Neural crest cell (in vitro differentiated cells): ENCODE data around the gene LAMA3. TPM values are rescaled to one million over a fixed set of nuclear protein-coding genes. Genes with fewer than 3 reads are reported as not detected.

Source experiments
- DNase-seq: peaks from one replicate; pipeline ENCODE4 v3.0.0; 2021; ENCODE audit warnings: low read depth, mixed read lengths, low spot score
- H3K27ac Mint-ChIP-seq: one replicate; pipeline ENCODE4 v1.8.0; 2021; ENCODE audit warnings: mild to moderate bottlenecking, mixed read lengths; ENCODE audit not compliant: unreplicated experiment
- H3K27me3 Mint-ChIP-seq: 2 replicates; pipeline ENCODE4 v1.8.0; 2021; ENCODE audit warnings: low read depth, mild to moderate bottlenecking, mixed read lengths
- H3K36me3 Mint-ChIP-seq: 2 replicates; pipeline ENCODE4 v1.8.0; 2021; ENCODE audit warnings: low read depth, mild to moderate bottlenecking, mixed read lengths
- H3K4me1 Mint-ChIP-seq: 2 replicates; pipeline ENCODE4 v1.8.0; 2021; ENCODE audit warnings: mixed read lengths
- H3K4me3 Mint-ChIP-seq: one replicate; pipeline ENCODE4 v1.8.0; 2021; ENCODE audit warnings: mild to moderate bottlenecking, mixed read lengths
- H3K9me3 Mint-ChIP-seq: 2 replicates; pipeline ENCODE4 v1.8.0; 2021; ENCODE audit warnings: mixed read lengths
- total RNA-seq: library from RNA; stranded (reverse); gene quantifications from 2 replicates; pipeline ENCODE4 v1.2.1, GENCODE V29; 2021
- TF ChIP-seq, protein P1 (sequence below): fragments of 200-600 bp; sonication (generic); conservative IDR thresholded peaks from 2 replicates; pipeline ENCODE4 v1.5.0; 2021; ENCODE audit warnings: antibody characterized with exemption, mild to moderate bottlenecking

The LAMA3 gene
- total RNA-seq, 1 donor from 2014 or later = 0.35 TPM

DNA sequence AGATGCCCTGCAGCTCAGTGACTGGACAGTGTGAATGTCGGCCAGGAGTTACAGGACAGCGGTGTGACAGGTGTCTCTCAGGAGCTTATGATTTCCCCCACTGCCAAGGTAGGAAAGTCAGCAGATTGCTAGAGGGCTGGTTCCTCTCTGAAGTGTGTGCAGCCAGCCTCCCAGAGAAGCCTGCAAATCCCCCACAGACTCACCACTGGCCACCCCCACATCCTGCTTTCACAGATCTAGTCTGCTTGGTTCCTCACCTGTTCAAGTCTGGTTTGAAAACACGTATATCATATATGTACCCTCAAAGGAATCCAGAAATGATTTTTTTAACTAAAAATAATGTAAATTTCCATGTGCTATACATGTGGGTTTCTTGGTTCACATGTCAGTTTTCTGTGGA is 121.1 kb downstream of the LAMA3 start:
- H3K4me3 Mint-ChIP-seq = no peak overlapping the region
- H3K36me3 Mint-ChIP-seq = no peaks in the 10 kb centered on the region
- H3K9me3 Mint-ChIP-seq = no peaks in the 10 kb centered on the region
- no peaks in the 10 kb centered on the region for H3K4me1 Mint-ChIP-seq
- H3K27ac Mint-ChIP-seq = no peak overlapping the region
- H3K27me3 Mint-ChIP-seq = peaks cover 8% of the 10 kb centered on the region
- no peak for DNase-seq
- TF ChIP-seq, protein P1, sequence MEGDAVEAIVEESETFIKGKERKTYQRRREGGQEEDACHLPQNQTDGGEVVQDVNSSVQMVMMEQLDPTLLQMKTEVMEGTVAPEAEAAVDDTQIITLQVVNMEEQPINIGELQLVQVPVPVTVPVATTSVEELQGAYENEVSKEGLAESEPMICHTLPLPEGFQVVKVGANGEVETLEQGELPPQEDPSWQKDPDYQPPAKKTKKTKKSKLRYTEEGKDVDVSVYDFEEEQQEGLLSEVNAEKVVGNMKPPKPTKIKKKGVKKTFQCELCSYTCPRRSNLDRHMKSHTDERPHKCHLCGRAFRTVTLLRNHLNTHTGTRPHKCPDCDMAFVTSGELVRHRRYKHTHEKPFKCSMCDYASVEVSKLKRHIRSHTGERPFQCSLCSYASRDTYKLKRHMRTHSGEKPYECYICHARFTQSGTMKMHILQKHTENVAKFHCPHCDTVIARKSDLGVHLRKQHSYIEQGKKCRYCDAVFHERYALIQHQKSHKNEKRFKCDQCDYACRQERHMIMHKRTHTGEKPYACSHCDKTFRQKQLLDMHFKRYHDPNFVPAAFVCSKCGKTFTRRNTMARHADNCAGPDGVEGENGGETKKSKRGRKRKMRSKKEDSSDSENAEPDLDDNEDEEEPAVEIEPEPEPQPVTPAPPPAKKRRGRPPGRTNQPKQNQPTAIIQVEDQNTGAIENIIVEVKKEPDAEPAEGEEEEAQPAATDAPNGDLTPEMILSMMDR = no peak

DNA sequence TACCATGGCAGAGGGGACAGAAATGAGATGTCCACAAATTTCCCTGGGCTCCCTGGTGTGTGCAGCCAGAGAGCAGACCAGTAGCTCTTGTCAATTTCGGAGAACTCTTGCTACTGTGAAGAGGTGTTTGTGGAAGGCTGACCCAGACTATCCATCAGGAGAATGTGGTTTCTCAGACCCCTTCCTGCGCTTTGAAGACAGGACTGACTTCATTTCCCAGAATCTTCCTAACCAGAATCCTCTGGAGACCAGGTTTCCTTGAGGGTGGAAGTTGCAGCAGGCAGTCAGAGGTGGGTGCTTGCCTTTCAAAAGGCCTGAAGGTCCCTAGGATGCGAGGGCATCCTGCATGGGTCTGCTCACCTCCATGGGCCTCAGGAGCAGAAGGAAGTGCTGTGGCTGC is 121.9 kb downstream of the LAMA3 start:
- Mint-ChIP-seq H3K4me3 (no peak overlapping the region), H3K27ac (no peak overlapping the region), H3K4me1 (no peaks in the 10 kb centered on the region), H3K9me3 (no peaks in the 10 kb centered on the region), H3K36me3 (no peaks in the 10 kb centered on the region), H3K27me3 (peaks cover 6% of the 10 kb centered on the region)
- no peak for DNase-seq
- TF ChIP-seq, protein P1 = no peak

- H3K4me3 Mint-ChIP-seq = no peak overlapping the region
- peaks cover 6% of the 10 kb centered on the region for H3K27me3 Mint-ChIP-seq
- H3K4me1 Mint-ChIP-seq = no peaks in the 10 kb centered on the region
These were observed 123.5 kb downstream of the LAMA3 start for GRCh38 chr18:23812546-23813440.

DNA sequence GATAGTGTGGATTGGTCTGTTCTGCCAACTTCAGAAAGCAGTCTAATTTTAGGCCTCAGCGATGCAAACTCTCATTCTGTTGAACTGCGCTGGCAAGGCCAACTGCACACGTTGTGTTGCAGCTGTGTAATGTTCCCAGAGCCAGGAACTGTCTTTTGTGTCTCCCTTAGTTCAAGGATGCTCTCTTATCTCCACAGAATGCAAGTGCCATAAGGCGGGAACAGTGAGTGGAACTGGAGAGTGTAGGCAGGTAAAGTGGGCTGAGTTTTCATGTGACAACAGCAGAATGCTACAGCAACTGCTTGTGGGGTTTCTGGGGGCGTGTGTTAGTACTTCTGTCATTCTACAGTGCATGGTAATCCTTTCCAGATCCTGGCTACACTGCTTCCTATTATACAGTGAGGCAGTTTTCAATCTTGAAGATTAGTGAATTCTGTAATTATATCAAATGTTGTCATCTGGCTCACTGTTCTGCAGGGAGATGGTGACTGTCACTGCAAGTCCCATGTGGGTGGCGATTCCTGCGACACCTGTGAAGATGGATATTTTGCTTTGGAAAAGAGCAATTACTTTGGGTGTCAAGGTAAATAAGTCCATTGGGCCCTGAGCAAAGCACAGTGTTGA is 125.8 kb downstream of the LAMA3 start:
- Mint-ChIP-seq H3K27me3 (peaks cover 4% of the 10 kb centered on the region), H3K4me3 (no peak overlapping the region), H3K9me3 (no peaks in the 10 kb centered on the region), H3K36me3 (no peaks in the 10 kb centered on the region), H3K27ac (no peak overlapping the region), H3K4me1 (no peaks in the 10 kb centered on the region)
- TF ChIP-seq, protein P1 = no peak
- DNase-seq = no peak

More at GRCh38 chr18:23812546-23813440, 123.5 kb downstream of the LAMA3 start:
- no peak overlapping the region for H3K27ac Mint-ChIP-seq
- TF ChIP-seq, protein P1 = peak; percentile 82
- no peaks in the 10 kb centered on the region for H3K9me3 Mint-ChIP-seq
- DNase-seq = no peak
- no peaks in the 10 kb centered on the region for H3K36me3 Mint-ChIP-seq

- Mint-ChIP-seq H3K4me3 (no peak overlapping the region), H3K27me3 (peaks cover 4% of the 10 kb centered on the region), H3K36me3 (no peaks in the 10 kb centered on the region), H3K4me1 (no peaks in the 10 kb centered on the region), H3K9me3 (no peaks in the 10 kb centered on the region), H3K27ac (no peak overlapping the region)
- no peak for DNase-seq
- TF ChIP-seq, protein P1 = no peak
These were observed 126.8 kb downstream of the LAMA3 start for GRCh38 chr18:23816021-23816420.
